A673 (cell line): ENCODE results near the gene BPI.

Experiments
- CTCF ChIP-seq: fragments of 300-800, 200-600 bp; sonication (generic); conservative IDR thresholded peaks from 2 replicates; pipeline ENCODE4 v1.5.1; 2017; ENCODE audit warnings: low read depth, mild to moderate bottlenecking, antibody characterized with exemption, low read length, moderate library complexity, mixed read lengths
- EZH2 ChIP-seq: fragments of 200-600 bp; sonication (generic); IDR thresholded peaks from 2 replicates; pipeline ENCODE4 v1.6.1; 2017; ENCODE audit warnings: borderline replicate concordance, low read depth, mild to moderate bottlenecking, mixed read lengths, antibody characterized with exemption, low read length; ENCODE audit not compliant: poor library complexity, severe bottlenecking

DNA sequence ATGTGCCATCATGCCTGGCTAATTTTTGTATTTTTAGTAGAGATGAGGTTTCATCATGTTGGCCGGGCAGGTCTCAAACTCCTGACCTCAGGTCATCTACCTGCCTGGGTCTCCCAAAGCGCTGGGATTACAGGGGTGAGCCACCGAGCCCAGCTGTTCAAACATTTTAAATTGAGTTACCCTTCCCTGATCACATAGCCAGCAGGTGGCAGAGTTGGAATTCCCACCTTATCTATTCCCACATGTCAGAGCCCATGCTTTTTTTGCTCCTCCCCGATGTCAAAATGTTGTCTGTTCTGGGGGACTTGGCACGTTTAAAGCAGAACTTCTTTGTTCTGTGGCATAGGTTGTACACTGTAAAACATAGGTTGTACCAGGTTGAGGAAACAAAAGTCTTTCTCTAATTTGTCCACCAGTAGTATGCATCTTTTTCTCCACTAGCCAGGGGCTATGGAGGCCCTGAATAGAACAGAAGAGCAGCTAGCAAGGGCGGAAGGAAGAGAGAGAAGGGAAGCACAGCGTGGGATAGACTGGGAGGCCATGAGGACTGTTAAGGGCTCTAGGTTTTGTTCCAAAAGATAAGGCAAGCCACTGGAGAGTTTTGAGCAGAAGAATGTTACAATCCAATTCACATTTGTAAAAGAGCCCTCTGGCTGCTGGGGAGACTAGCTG, 35.0 kb downstream of the BPI start:
- TF ChIP-seq CTCF (0 out of 2 replicates have a peak, but pooled peaks have one; percentile 31), EZH2 (no peak)
